HG02884 (cell line): ENCODE data around the gene FLT1.

Experiments
- ATAC-seq: cut with Tn5 transposase; IDR thresholded peaks from one replicate; pipeline ENCODE4 v1.9.1; 2021; ENCODE audit warnings: mild to moderate bottlenecking, moderate library complexity; ENCODE audit not compliant: unreplicated experiment

Gene FLT1

GRCh38 chr13:28322256-28322905 is 172.5 kb downstream of the FLT1 start:
- no peak for ATAC-seq

- ATAC-seq, result no peak
These were observed 173.2 kb downstream of the FLT1 start for GRCh38 chr13:28321756-28322155.

DNA sequence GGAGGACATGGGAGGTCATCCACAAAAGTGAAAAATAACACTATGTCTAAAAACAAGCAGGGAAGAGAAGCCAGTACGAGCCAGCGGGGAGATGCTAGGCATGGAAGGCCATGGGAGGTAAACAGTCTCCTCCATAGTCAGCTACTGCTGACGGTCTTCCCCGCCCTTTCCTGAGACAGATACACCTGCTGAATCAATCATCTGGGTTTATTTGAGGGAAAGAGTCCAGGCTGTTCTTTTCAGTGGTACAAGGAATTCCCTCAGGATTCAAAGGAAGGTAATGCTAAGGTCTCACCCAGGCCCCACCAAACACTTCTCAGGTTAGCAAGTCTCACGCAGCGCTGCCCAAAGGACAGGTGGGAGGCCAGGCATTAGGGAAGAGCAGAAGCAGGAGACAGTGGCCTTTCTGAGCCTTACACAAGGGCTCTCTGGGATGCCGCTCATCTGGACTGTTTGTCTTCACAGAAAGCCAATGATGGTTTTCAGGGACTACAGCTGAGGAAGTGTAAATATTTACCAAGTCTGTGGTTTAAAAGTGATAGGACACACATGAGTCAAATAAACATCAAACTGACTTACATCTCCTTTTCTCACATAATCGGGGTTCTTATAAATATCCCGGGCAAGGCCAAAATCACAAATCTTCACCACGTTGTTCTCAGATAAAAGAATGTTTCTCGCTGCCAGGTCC is 173.9 kb downstream of the FLT1 start:
- ATAC-seq, result no peak

- no peak for ATAC-seq
These were observed 174.7 kb downstream of the FLT1 start for GRCh38 chr13:28320209-28320608.

DNA sequence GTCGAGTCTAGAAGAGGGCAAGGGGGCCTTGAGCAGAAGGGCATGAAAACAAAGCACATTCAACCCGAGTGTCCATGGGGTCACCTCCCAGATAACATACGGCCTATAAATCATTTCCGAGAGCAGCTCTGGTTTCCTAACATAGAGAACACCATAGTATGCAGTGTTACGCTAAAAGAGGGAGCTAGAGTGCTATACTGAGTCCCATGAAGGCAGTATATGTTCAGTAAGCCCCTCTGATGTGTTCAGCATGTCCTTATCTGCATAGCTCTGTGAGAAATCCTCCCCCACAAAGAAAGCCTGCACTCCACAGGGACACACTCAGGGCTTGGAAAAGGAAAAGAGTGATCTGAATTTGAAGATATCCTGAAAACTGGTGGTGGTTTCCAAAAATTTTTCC is 175.4 kb downstream of the FLT1 start:
- ATAC-seq, result no peak

DNA sequence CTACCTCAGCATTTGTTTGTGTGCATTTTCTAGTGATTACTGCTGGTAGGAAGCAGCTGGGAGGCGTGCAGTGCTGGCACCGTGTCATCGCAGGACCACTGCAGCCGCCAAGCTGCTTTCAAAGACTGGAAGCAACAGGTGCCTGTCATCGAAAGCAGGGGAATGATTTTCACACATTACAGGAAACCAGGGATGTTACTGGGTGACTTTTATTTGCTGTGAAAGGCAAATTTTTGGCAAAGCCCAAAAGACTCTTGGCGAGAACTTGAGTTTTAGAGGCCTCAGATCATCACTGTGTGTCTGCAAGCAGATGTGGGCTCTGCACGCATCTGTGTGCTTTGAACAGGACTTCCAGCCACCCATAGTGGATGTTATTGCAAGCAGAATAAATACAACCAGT is 176.4 kb downstream of the FLT1 start:
- no peak for ATAC-seq

DNA sequence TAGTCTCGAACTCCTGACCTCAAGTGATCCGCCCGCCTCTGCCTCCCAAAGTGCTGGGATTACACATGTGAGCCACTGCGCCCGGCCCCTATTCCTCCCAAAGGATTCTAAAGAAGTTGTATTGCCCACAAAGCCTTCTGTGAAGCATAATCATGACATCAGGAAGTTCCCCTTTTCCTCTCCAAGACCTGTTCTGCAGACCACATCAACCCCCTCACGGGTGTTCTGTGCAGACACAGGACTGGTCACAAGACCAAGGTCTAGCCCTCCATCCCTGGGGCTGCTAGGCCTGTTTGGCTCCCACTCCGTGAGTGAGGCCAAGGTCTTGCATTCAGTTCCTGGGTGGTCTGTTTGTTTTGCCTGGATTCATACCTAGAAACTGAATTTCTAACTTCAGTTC is 178.1 kb downstream of the FLT1 start:
- no peak for ATAC-seq

GRCh38 chr13:28316129-28316528 is 178.8 kb downstream of the FLT1 start:
- no peak for ATAC-seq

DNA sequence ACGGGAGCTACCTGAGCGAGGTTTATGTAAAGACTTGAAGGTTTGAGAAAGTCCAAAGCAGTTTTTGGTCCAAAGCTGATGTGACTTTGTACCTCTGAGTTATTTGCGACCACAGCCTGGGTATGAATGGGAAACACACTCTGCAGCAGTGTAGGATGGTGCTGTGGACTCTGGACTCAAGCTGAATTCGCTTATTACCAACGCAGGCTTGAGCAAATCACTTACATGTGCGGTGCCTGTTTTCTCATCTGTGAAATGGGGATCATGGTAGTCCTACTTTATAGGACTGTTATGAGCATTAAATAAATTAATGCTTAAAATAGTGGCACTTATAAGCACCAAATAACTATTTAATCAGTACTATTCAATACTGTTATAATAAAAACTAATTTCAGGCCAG is 180.0 kb downstream of the FLT1 start:
- no peak for ATAC-seq

GRCh38 chr13:28313579-28313978 is 181.3 kb downstream of the FLT1 start:
- ATAC-seq, result no peak

DNA sequence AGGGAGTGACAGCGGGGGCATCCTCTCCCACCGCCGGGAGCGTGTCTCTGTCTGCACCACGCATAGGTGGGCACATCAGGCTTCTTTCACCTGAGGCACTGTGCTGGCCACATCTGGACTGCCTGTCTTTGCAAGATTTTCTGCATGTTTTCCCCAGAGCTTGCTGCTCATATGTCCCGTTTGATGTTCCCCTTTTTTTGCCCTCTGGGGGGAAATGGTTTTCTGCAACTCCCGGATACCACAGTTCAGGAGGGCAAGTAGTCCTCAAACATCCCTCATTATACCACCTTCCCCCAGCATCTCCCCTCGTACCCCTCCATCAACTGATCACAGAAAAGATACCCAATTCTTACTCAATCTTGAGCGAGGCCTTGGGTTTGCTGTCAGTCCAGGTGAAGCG is 188.6 kb downstream of the FLT1 start:
- no peak for ATAC-seq

- ATAC-seq, result no peak
These were observed 193.1 kb downstream of the FLT1 start for GRCh38 chr13:28301839-28302238.

GRCh38 chr13:28299916-28300315 is 195.0 kb downstream of the FLT1 start:
- ATAC-seq, result no peak

- ATAC-seq, result no peak
These were observed 197.6 kb downstream of the FLT1 start for GRCh38 chr13:28297341-28297740.

- ATAC-seq, result no peak
These were observed 208.7 kb downstream of the FLT1 start for GRCh38 chr13:28286263-28286662.

GRCh38 chr13:28283600-28283999 is 211.3 kb downstream of the FLT1 start:
- ATAC-seq, result no peak

- no peak for ATAC-seq
These were observed 212.5 kb downstream of the FLT1 start for GRCh38 chr13:28282451-28282850.

DNA sequence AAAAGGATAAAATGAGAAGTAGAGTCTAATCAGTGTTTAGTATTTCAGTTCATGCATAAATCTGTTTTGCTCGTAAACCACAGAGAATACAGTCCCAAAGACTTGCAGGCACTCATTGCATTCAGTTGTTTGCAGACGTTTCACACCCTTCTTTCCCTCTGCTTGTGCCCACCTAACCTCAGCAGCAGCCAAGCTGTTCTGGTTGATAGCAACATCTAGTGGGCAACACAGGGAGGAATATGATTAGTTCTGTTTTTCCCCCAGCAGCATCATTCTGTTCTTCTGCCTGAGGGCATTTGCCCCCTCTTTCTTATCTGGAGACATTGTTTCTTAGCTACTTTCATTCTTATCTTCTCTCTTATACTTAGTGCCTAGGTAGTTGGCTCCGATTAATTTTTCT is 221.0 kb downstream of the FLT1 start:
- ATAC-seq, result no peak

DNA sequence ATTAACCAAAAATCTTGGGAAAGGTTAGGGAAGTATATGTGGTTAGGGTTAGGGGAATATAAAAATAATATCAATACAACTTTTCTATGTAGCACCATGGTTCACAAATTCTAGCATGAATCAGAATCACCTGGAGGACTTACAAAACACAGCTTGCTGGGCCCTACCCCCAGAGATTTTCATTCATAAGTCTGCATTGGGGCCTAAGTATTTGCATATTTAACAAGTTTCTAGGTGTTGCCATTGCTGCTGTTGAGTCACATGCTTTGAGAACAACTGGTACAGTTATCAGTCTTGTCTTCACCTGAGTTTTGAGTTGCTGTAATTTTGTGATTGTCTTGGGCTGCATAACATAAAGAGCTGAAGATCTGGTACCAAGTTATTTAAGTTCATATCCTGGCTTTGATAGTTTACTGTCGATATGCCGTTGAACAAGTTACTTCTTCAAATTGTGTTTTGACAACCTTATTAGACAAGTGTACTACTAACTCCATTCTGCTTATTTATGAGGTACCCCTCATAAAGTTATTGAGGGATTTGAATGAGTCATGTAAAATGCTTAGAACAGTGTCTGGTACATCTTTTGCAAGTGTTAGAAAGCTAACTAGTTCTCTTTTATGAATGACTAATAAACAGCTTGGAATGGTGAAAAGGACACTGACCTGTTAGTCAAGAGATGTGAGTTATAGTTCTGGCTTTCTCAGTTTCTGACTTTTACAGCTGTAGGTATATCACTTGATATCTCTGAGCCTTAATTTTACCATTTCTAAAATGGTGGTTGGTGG is 223.7 kb downstream of the FLT1 start:
- ATAC-seq, result no peak

DNA sequence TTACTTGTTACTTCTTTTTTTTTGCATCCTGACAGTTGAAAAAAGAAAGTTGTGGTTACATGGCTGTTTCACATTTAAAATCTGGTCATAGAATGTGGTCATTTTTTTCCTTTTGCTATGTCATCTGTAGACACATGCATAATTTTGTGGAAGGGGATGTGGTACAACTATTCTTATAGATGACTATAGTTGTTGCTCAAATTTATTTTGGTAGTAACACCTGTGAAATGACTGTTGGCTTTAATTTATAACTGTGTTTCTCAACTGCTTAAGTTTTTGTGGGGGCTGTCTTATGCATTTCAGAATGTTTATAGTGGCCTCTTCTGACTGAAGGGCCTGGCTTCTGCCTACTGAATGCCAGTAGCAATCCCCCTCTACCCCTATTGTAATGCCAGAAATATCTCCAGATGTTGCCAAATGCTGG is 226.1 kb downstream of the FLT1 start:
- ATAC-seq, result peak; percentile 96

DNA sequence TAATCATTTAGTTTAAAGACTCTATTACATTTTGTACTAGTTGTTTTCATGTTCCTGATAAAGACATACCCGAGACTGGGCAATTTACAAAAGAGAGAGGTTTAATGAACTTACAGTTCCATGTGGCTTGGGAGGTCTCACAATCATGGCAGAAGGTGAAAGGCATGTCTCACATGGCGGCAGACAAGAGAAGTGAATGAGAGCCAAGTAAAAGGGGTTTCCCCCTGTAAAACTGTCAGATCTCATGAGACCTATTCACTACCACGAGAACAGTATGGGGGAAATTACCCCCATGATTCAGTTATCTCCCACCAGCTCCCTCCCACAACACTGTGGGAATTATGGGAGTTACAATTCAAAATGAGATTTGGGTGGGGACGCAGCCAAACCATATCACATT is 227.4 kb downstream of the FLT1 start:
- no peak for ATAC-seq

GRCh38 chr13:28258417-28258816 is 236.5 kb downstream of the FLT1 start:
- no peak for ATAC-seq
